Measurements from ENCODE around the gene HSDL2. TPM values are rescaled to one million over a fixed set of nuclear protein-coding genes. Genes with fewer than 3 reads are reported as not detected.

The HSDL2 gene
- total and polyA plus RNA-seq, 2 donors (not counting 1 experiment from before 2014, with no cell fraction given) = 47.9 to 49.9 TPM

DNA sequence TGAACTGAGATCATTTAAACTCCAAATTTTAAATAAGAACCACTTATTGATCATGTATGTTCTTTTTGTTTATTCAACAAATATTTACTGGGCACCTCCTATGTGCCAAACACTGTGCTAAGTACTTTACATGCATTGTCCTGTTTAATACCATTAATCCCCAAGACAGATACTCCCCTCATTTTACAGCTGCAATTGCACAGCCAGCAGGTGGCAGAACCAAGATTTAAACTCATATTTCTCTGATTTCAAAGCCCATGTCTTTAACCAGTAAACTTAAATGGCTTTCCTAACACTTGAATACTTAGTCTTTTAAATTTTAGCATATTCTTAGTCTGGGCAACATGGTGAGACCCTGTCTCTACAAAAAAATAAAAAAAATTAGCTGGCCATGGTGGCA is 63.3 kb downstream of the HSDL2 start:
- H2AFZ ChIP-seq (ENCODE audit: low read length) = no peak overlapping the region
- no peaks in the 10 kb centered on the region for H3K9me3 ChIP-seq (ENCODE audit: control insufficient read depth, insufficient read depth, low read depth, low read length)
- peaks cover 2% of the 10 kb centered on the region for H3K4me1 ChIP-seq (ENCODE audit: control insufficient read depth, extremely low read depth, insufficient read depth, low read length)
- H3K9ac ChIP-seq (ENCODE audit: insufficient read depth, low read length) = no peak overlapping the region
- H3K27me3 ChIP-seq (ENCODE audit: control insufficient read depth, insufficient read depth, low read length) = no peaks in the 10 kb centered on the region
- no peak overlapping the region for H3K4me3 ChIP-seq (replicated peaks in 1 of 4; ENCODE audit: control extremely low read depth in 1 of 4, insufficient read depth in 1 of 4, low read depth in 3 of 4, low read length in 4 of 4)
- no peaks in the 10 kb centered on the region for H4K20me1 ChIP-seq (ENCODE audit: control insufficient read depth, extremely low read depth, insufficient read depth, low read length)
- no peaks in the 10 kb centered on the region for H3K79me2 ChIP-seq (ENCODE audit: control insufficient read depth, insufficient read depth, low read length)
- H3K36me3 ChIP-seq (ENCODE audit: control insufficient read depth, insufficient read depth, low read length) = peaks cover 3% of the 10 kb centered on the region
- no peak overlapping the region for H3K27ac ChIP-seq (ENCODE audit: insufficient read depth, low read length)
- H3K4me2 ChIP-seq (ENCODE audit: extremely low read depth, insufficient read depth, low read length) = no peak overlapping the region
- no peak for TF ChIP-seq EZH2 (IDR thresholded peaks at IDR 0.05; ENCODE audit: low read length, missing control alignments)
- TF ChIP-seq, protein P1, sequence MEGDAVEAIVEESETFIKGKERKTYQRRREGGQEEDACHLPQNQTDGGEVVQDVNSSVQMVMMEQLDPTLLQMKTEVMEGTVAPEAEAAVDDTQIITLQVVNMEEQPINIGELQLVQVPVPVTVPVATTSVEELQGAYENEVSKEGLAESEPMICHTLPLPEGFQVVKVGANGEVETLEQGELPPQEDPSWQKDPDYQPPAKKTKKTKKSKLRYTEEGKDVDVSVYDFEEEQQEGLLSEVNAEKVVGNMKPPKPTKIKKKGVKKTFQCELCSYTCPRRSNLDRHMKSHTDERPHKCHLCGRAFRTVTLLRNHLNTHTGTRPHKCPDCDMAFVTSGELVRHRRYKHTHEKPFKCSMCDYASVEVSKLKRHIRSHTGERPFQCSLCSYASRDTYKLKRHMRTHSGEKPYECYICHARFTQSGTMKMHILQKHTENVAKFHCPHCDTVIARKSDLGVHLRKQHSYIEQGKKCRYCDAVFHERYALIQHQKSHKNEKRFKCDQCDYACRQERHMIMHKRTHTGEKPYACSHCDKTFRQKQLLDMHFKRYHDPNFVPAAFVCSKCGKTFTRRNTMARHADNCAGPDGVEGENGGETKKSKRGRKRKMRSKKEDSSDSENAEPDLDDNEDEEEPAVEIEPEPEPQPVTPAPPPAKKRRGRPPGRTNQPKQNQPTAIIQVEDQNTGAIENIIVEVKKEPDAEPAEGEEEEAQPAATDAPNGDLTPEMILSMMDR (conservative IDR thresholded peaks at IDR 0.05 in 1 of 2, IDR thresholded peaks at IDR 0.05 in 1 of 2; ENCODE audit: low read depth in 1 of 2, low read length in 2 of 2) = peak; percentile 43 to 56
- peak; percentile 16 to 37 for DNase-seq (ENCODE audit: low read depth in 2 of 2)

DNA sequence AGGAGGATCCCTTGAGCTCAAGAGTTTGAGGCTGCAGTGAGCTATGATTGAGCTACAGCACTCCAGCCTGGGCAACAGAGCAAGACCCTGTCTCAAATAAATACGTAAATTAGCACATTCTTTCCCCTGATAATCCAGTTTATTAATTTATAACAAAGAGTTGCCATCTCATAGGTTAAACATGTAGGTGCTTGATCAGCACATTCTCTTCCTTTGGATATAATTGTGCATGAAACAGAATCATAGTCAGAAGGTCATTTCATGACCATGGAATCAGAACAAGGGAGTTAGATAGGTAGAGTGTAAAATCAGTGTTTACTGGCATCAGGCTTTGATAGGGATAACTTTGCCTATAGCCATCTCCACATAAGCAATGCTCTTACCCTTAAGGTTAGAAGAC is 63.7 kb downstream of the HSDL2 start:
- Histone ChIP-seq H3K4me3 (replicated peaks in 1 of 4; ENCODE audit: control extremely low read depth in 1 of 4, insufficient read depth in 1 of 4, low read depth in 3 of 4, low read length in 4 of 4) (no peak overlapping the region), H4K20me1 (ENCODE audit: control insufficient read depth, extremely low read depth, insufficient read depth, low read length) (no peaks in the 10 kb centered on the region), H3K27me3 (ENCODE audit: control insufficient read depth, insufficient read depth, low read length) (no peaks in the 10 kb centered on the region), H3K36me3 (ENCODE audit: control insufficient read depth, insufficient read depth, low read length) (peaks cover 3% of the 10 kb centered on the region), H3K79me2 (ENCODE audit: control insufficient read depth, insufficient read depth, low read length) (no peaks in the 10 kb centered on the region), H2AFZ (ENCODE audit: low read length) (no peak overlapping the region), H3K9me3 (ENCODE audit: control insufficient read depth, insufficient read depth, low read depth, low read length) (no peaks in the 10 kb centered on the region), H3K4me1 (ENCODE audit: control insufficient read depth, extremely low read depth, insufficient read depth, low read length) (peaks cover 2% of the 10 kb centered on the region), H3K9ac (ENCODE audit: insufficient read depth, low read length) (no peak overlapping the region), H3K4me2 (ENCODE audit: extremely low read depth, insufficient read depth, low read length) (no peak overlapping the region), H3K27ac (ENCODE audit: insufficient read depth, low read length) (no peak overlapping the region)
- TF ChIP-seq, protein P1 (conservative IDR thresholded peaks at IDR 0.05 in 1 of 2, IDR thresholded peaks at IDR 0.05 in 1 of 2; ENCODE audit: low read depth in 1 of 2, low read length in 2 of 2) = no peak
- TF ChIP-seq EZH2 (IDR thresholded peaks at IDR 0.05; ENCODE audit: low read length, missing control alignments) = no peak
- DNase-seq (ENCODE audit: low read depth in 2 of 2) = no peak

DNA sequence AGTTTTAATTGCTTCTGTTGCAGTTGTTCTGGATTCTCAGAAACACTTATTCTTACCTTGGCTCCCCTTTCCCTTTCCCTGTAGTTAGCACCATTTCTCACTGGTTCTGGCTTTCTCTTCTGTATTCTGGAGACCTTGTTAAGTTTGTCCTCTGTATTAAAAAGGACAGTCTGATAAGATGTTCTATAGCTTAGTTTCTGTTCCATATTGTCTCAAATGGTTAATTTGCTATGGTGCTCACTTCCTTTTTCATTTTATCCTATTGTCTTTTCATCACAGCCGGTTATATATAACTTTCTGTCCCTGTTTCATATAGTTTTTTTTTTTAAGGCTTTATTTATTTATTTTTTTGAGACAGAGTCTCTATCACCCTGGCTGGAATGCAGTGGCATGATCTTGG is 65.3 kb downstream of the HSDL2 start:
- Histone ChIP-seq H2AFZ (ENCODE audit: low read length) (no peak overlapping the region), H4K20me1 (ENCODE audit: control insufficient read depth, extremely low read depth, insufficient read depth, low read length) (no peaks in the 10 kb centered on the region), H3K4me1 (ENCODE audit: control insufficient read depth, extremely low read depth, insufficient read depth, low read length) (peaks cover 2% of the 10 kb centered on the region), H3K4me2 (ENCODE audit: extremely low read depth, insufficient read depth, low read length) (no peak overlapping the region), H3K4me3 (replicated peaks in 1 of 4; ENCODE audit: control extremely low read depth in 1 of 4, insufficient read depth in 1 of 4, low read depth in 3 of 4, low read length in 4 of 4) (no peak overlapping the region), H3K36me3 (ENCODE audit: control insufficient read depth, insufficient read depth, low read length) (peaks cover 3% of the 10 kb centered on the region), H3K9ac (ENCODE audit: insufficient read depth, low read length) (no peak overlapping the region), H3K27me3 (ENCODE audit: control insufficient read depth, insufficient read depth, low read length) (no peaks in the 10 kb centered on the region), H3K27ac (ENCODE audit: insufficient read depth, low read length) (no peak overlapping the region), H3K79me2 (ENCODE audit: control insufficient read depth, insufficient read depth, low read length) (no peaks in the 10 kb centered on the region), H3K9me3 (ENCODE audit: control insufficient read depth, insufficient read depth, low read depth, low read length) (no peaks in the 10 kb centered on the region)
- TF ChIP-seq EZH2 (IDR thresholded peaks at IDR 0.05; ENCODE audit: low read length, missing control alignments) = no peak
- no peak for DNase-seq (ENCODE audit: low read depth in 2 of 2)

All from fibroblast of lung (primary cell).